Esophagus squamous epithelium (tissue), 5 donors: Measurements from ENCODE around the gene PTBP3. TPM values are rescaled to one million over a fixed set of nuclear protein-coding genes. Genes with fewer than 3 reads are reported as not detected.

Source experiments
- DNase-seq: peaks from one replicate; lab custom pipeline; 2025; lab: John Stamatoyannopoulos, UW
- H3K27ac ChIP-seq, 4 donors: fragments of 200-600 bp; sonication (generic); one replicate each; pipeline ENCODE4 v1.5.1; 2016 to 2019; ENCODE audit warnings: mild to moderate bottlenecking in 1 of 4
- H3K27me3 ChIP-seq, 4 donors: fragments of 200-600 bp; sonication (generic); 1 replicate in 3 of 4; 2 replicates in 1 of 4; pipeline versions ENCODE4 v1.5.1 to v1.6.0; 2017 to 2021; ENCODE audit warnings: antibody characterized with exemption in 1 of 4
- H3K36me3 ChIP-seq, 3 donors: fragments of 200-600 bp; sonication (generic); one replicate each; pipeline ENCODE4 v1.5.1; 2016 to 2019
- H3K4me1 ChIP-seq, 3 donors: fragments of 200-600 bp; sonication (generic); one replicate each; pipeline ENCODE4 v1.5.1; 2017 to 2019
- H3K4me3 ChIP-seq, 4 donors: fragments of 200-600 bp; sonication (generic); 1 replicate in 3 of 4; 2 replicates in 1 of 4; pipeline ENCODE4 v1.5.1; 2016 to 2019; ENCODE audit warnings: mild to moderate bottlenecking in 2 of 4, moderate library complexity in 1 of 4
- H3K9me3 ChIP-seq, 3 donors: fragments of 200-600 bp; sonication (generic); one replicate each; pipeline ENCODE4 v1.5.1; 2016 to 2019
- CTCF ChIP-seq, 6 experiments: fragments of 450-650 bp in 4 of 6; fragments of 200-600 bp in 2 of 6; sonication (generic) in 2 of 6; IDR thresholded peaks; one replicate each; pipeline ENCODE4 v1.5.1; 2016 to 2019; ENCODE audit warnings: antibody characterized with exemption in 6 of 6, mild to moderate bottlenecking in 4 of 6, moderate library complexity in 4 of 6
- POLR2A ChIP-seq, 4 donors: fragments of 450-650 bp; IDR thresholded peaks; one replicate each; pipeline ENCODE4 v1.6.1; 2017; ENCODE audit warnings: antibody characterized with exemption in 4 of 4, mild to moderate bottlenecking in 4 of 4, moderate library complexity in 3 of 4
- WGBS, 2 donors: methylation state at CpG; one replicate each; pipeline ENCODE4 v1.1.5; 2018; 5-methylcytosine and 5-hydroxymethylcytosine counted together
- intact Hi-C: fragments of 100-400 bp; cut with DNase I; formaldehyde crosslinking; loops from one replicate; pipeline ENCODE4 v1.15.0; 2022
- total RNA-seq, 4 donors: library from RNA; depleted of rRNA; stranded (reverse); fragments of >200 nt; gene quantifications; one replicate each; pipeline ENCODE4 v1.1.0, GENCODE V29; 2016
- donor health status: DM: yes; HTN: yes; CAD: no.

The PTBP3 gene
- total RNA-seq, 4 donors from 2014 or later: 71.9 to 113 (median 88.8) TPM

DNA sequence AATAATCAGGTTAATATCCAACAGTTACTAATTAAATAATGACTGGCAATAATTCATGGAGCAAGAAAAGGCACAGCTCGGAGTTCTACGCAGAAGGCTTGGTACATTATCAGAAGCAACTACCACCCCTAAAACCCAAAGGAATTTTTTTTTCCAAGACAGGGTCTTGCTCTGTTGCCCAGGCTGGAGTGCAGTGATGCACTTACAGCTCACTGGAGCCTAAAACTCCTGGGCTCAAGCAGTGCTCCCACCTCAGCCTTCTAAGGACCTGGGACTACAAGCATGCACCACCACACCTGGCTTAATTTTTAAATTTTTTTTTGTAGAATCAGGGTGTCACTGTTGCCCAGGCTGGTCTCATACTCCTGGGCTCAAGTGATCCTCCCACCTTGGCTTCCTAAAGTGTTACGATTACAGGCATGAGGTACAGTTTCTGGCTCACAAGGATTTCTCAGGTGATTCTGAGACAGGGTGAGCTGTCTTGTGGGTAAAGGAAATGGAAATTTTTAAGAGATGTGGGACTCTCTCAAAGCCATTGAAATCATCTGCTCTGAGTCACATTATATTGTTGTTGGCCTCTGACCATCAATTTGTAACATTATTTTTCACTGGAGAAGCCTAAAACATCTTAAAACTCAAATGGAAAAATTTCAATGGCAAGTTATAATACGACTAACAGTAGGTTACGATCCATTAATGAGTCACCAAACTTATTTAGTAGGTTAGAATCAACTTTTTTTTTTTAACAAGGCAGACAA is 26.8 kb upstream of the PTBP3 start:
- Histone ChIP-seq H3K27me3 (no peaks in the 10 kb centered on the region), H3K9me3 (no peaks in the 10 kb centered on the region), H3K27ac (no peak overlapping the region), H3K36me3 (no peaks in the 10 kb centered on the region), H3K4me3 (no peak overlapping the region), H3K4me1 (peaks cover 0 to 4% (median 3%) of the 10 kb centered on the region in 3 donors)
- intact Hi-C loops: loop anchor here (10.0 kb wide), 1 partner anchor 605 kb away; no protein-coding TSS in a partner anchor
- WGBS, 2 donors: 56 to 60% methylated on average over 5 of the region's 5 CpGs
- TF ChIP-seq POLR2A (IDR thresholded peaks at IDR 0.05): no peak
- TF ChIP-seq CTCF (IDR thresholded peaks at IDR 0.05): no peak
- no peak for DNase-seq

DNA sequence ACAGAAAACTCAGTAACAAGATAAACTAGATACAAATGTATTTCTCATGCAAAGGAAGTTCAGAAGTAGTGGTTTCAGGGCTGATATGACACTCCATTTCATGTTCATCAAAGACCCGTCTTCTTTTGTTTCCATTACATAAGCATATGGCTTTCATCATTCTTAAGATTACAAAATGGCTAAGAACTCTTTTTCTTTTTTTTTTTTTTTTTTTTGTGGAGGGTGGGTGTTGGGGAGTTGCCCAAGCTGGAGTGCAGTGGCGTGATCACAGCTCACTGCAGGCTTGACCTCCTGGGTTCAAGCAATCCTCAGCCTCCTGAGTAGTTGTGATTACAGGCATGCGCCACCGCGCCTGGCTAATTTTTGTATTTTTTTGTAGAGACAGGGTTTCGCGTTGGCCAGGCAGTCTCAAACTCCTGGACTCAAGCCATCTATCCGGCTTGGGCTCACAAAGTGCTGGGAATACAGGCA is 22.0 kb upstream of the PTBP3 start:
- no peaks in the 10 kb centered on the region for H3K36me3 ChIP-seq
- peaks cover 0 to 3% (median 0%) of the 10 kb centered on the region in 3 donors for H3K4me1 ChIP-seq
- H3K27me3 ChIP-seq: no peaks in the 10 kb centered on the region
- intact Hi-C loops: loop anchor here (5.0 kb wide), 1 partner anchor 258 kb away; no protein-coding TSS in a partner anchor
- DNase-seq: no peak
- no peak overlapping the region for H3K4me3 ChIP-seq
- 34 to 71% methylated on average over 4 to 8 of the region's 8 CpGs for WGBS, 2 donors
- TF ChIP-seq CTCF (IDR thresholded peaks at IDR 0.05) (no peak), POLR2A (IDR thresholded peaks at IDR 0.05) (no peak)
- no peaks in the 10 kb centered on the region for H3K9me3 ChIP-seq
- no peak overlapping the region for H3K27ac ChIP-seq

- Histone ChIP-seq H3K36me3 (no peaks in the 10 kb centered on the region), H3K9me3 (no peaks in the 10 kb centered on the region), H3K4me1 (peaks cover 0 to 3% (median under 1%) of the 10 kb centered on the region in 3 donors), H3K27me3 (no peaks in the 10 kb centered on the region), H3K4me3 (no peak overlapping the region), H3K27ac (no peak overlapping the region)
- TF ChIP-seq POLR2A (IDR thresholded peaks at IDR 0.05) (no peak), CTCF (IDR thresholded peaks at IDR 0.05) (no peak)
- intact Hi-C loops: no loop called here
- 38 to 67% methylated on average over 1 of the region's 1 CpG for WGBS, 2 donors
- DNase-seq: no peak
Observed at GRCh38 chr9:112354081-112354743, 20.8 kb upstream of the PTBP3 start.

DNA sequence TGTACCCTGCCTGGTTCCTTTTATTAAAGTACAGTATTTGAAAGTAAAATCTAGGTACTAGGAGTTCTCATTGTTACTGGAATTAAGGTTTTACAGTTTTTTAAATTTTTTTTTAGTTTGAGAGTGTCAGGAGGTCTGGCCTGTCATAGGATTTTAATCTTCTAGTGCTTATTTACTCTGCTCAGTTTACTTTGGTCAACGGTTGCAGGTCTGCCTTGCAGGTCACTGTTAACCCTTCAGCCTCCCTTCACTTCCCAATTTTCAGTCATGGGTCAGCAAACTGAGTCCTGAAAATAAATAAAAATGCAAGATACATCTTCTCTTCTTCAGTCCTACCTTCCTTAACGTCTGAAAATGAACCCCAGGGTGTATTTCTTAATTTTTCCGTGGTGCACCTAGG is 18.8 kb upstream of the PTBP3 start:
- intact Hi-C loops: no loop called here
- Histone ChIP-seq H3K4me1 (peaks cover 5 to 16% (median 10%) of the 10 kb centered on the region in 3 donors), H3K27me3 (no peaks in the 10 kb centered on the region), H3K9me3 (no peaks in the 10 kb centered on the region), H3K27ac (no peak overlapping the region), H3K36me3 (no peaks in the 10 kb centered on the region), H3K4me3 (no peak overlapping the region)
- DNase-seq: no peak
- WGBS, 2 donors: 57 to 79% methylated on average over 3 of the region's 3 CpGs
- TF ChIP-seq POLR2A (IDR thresholded peaks at IDR 0.05) (no peak), CTCF (IDR thresholded peaks at IDR 0.05) (no peak)

GRCh38 chr9:112351184-112351583 is 17.8 kb upstream of the PTBP3 start:
- Histone ChIP-seq H3K4me1 (peaks cover 5 to 16% (median 10%) of the 10 kb centered on the region in 3 donors), H3K27ac (no peak overlapping the region), H3K27me3 (no peaks in the 10 kb centered on the region), H3K9me3 (no peaks in the 10 kb centered on the region), H3K4me3 (no peak overlapping the region), H3K36me3 (no peaks in the 10 kb centered on the region)
- 72 to 76% methylated on average over 3 of the region's 3 CpGs for WGBS, 2 donors
- no peak for TF ChIP-seq CTCF (IDR thresholded peaks at IDR 0.05)
- TF ChIP-seq POLR2A (IDR thresholded peaks at IDR 0.05): no peak
- intact Hi-C loops: no loop called here
- no peak for DNase-seq
